ENCODE results near the gene CDC40. TPM values are rescaled to one million over a fixed set of nuclear protein-coding genes. Genes with fewer than 3 reads are reported as not detected.

The CDC40 gene
- total and polyA plus RNA-seq, 9 of the 15 experiments (the other 6 are each of a cell fraction or from before 2014, with no cell fraction given), result 9.7 to 26.3 (median 15.7) TPM

DNA sequence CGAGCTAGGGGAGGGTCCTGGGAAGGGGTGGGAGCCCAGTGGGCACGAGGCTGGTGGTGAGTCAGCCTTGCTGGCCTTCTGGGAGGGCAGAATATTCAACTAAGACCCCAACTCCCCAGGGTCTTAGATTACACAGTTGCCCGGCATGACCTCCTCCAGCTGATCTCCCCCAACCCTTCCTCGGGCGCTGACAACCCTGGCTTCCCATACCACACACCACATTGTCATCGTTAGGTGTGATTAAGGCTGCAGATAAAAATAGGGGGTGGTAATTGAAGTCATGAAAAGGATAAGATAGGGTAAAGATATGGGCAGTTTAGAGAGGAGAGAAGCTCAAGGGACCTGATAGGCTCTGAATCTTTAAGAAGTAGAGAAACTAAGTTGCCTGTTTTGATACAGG is 10.5 kb downstream of the CDC40 start (continued):
- TF ChIP-seq, protein P1, sequence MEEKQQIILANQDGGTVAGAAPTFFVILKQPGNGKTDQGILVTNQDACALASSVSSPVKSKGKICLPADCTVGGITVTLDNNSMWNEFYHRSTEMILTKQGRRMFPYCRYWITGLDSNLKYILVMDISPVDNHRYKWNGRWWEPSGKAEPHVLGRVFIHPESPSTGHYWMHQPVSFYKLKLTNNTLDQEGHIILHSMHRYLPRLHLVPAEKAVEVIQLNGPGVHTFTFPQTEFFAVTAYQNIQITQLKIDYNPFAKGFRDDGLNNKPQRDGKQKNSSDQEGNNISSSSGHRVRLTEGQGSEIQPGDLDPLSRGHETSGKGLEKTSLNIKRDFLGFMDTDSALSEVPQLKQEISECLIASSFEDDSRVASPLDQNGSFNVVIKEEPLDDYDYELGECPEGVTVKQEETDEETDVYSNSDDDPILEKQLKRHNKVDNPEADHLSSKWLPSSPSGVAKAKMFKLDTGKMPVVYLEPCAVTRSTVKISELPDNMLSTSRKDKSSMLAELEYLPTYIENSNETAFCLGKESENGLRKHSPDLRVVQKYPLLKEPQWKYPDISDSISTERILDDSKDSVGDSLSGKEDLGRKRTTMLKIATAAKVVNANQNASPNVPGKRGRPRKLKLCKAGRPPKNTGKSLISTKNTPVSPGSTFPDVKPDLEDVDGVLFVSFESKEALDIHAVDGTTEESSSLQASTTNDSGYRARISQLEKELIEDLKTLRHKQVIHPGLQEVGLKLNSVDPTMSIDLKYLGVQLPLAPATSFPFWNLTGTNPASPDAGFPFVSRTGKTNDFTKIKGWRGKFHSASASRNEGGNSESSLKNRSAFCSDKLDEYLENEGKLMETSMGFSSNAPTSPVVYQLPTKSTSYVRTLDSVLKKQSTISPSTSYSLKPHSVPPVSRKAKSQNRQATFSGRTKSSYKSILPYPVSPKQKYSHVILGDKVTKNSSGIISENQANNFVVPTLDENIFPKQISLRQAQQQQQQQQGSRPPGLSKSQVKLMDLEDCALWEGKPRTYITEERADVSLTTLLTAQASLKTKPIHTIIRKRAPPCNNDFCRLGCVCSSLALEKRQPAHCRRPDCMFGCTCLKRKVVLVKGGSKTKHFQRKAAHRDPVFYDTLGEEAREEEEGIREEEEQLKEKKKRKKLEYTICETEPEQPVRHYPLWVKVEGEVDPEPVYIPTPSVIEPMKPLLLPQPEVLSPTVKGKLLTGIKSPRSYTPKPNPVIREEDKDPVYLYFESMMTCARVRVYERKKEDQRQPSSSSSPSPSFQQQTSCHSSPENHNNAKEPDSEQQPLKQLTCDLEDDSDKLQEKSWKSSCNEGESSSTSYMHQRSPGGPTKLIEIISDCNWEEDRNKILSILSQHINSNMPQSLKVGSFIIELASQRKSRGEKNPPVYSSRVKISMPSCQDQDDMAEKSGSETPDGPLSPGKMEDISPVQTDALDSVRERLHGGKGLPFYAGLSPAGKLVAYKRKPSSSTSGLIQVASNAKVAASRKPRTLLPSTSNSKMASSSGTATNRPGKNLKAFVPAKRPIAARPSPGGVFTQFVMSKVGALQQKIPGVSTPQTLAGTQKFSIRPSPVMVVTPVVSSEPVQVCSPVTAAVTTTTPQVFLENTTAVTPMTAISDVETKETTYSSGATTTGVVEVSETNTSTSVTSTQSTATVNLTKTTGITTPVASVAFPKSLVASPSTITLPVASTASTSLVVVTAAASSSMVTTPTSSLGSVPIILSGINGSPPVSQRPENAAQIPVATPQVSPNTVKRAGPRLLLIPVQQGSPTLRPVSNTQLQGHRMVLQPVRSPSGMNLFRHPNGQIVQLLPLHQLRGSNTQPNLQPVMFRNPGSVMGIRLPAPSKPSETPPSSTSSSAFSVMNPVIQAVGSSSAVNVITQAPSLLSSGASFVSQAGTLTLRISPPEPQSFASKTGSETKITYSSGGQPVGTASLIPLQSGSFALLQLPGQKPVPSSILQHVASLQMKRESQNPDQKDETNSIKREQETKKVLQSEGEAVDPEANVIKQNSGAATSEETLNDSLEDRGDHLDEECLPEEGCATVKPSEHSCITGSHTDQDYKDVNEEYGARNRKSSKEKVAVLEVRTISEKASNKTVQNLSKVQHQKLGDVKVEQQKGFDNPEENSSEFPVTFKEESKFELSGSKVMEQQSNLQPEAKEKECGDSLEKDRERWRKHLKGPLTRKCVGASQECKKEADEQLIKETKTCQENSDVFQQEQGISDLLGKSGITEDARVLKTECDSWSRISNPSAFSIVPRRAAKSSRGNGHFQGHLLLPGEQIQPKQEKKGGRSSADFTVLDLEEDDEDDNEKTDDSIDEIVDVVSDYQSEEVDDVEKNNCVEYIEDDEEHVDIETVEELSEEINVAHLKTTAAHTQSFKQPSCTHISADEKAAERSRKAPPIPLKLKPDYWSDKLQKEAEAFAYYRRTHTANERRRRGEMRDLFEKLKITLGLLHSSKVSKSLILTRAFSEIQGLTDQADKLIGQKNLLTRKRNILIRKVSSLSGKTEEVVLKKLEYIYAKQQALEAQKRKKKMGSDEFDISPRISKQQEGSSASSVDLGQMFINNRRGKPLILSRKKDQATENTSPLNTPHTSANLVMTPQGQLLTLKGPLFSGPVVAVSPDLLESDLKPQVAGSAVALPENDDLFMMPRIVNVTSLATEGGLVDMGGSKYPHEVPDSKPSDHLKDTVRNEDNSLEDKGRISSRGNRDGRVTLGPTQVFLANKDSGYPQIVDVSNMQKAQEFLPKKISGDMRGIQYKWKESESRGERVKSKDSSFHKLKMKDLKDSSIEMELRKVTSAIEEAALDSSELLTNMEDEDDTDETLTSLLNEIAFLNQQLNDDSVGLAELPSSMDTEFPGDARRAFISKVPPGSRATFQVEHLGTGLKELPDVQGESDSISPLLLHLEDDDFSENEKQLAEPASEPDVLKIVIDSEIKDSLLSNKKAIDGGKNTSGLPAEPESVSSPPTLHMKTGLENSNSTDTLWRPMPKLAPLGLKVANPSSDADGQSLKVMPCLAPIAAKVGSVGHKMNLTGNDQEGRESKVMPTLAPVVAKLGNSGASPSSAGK (IDR thresholded peaks at IDR 0.05), result no peak
- TF ChIP-seq IFI16 (CRISPR knock-in tag; IDR thresholded peaks at IDR 0.05) (no peak), SP1 (CRISPR knock-in tag; IDR thresholded peaks at IDR 0.05) (no peak)
